ENCODE measurements around the gene SBNO2.

SBNO2 gene

GRCh38 chr19:1125601-1126467 is 48.2 kb downstream of the SBNO2 start:
- no peak overlapping the region for H3K4me3 ChIP-seq (ENCODE audit: low read depth, low read length)
- no peak for DNase-seq (ENCODE audit: low read depth)
- no peak for TF ChIP-seq CTCF (conservative IDR thresholded peaks at IDR 0.05; ENCODE audit: low read depth, low read length)

- no peak for DNase-seq (ENCODE audit: low read depth)
- no peak overlapping the region for H3K4me3 ChIP-seq (ENCODE audit: low read depth, low read length)
- TF ChIP-seq CTCF (conservative IDR thresholded peaks at IDR 0.05; ENCODE audit: low read depth, low read length) = peak; percentile 5
Observed at GRCh38 chr19:1123885-1124677, 50.0 kb downstream of the SBNO2 start.

- no peak for TF ChIP-seq CTCF (conservative IDR thresholded peaks at IDR 0.05; ENCODE audit: low read depth, low read length)
- no peak for DNase-seq (ENCODE audit: low read depth)
- no peak overlapping the region for H3K4me3 ChIP-seq (ENCODE audit: low read depth, low read length)
Observed at GRCh38 chr19:1123381-1123780, 50.7 kb downstream of the SBNO2 start.

GRCh38 chr19:1122972-1123363 is 51.1 kb downstream of the SBNO2 start:
- TF ChIP-seq CTCF (conservative IDR thresholded peaks at IDR 0.05; ENCODE audit: low read depth, low read length) = no peak
- H3K4me3 ChIP-seq (ENCODE audit: low read depth, low read length) = no peak overlapping the region
- peak; percentile 86 for DNase-seq (ENCODE audit: low read depth)

- no peak for TF ChIP-seq CTCF (conservative IDR thresholded peaks at IDR 0.05; ENCODE audit: low read depth, low read length)
- no peak overlapping the region for H3K4me3 ChIP-seq (ENCODE audit: low read depth, low read length)
- DNase-seq (ENCODE audit: low read depth) = no peak
Observed at GRCh38 chr19:1122021-1122971, 51.8 kb downstream of the SBNO2 start.

GRCh38 chr19:1121395-1121794 is 52.7 kb downstream of the SBNO2 start:
- TF ChIP-seq CTCF (conservative IDR thresholded peaks at IDR 0.05; ENCODE audit: low read depth, low read length) = no peak
- H3K4me3 ChIP-seq (ENCODE audit: low read depth, low read length) = no peak overlapping the region
- no peak for DNase-seq (ENCODE audit: low read depth)

Measured in choroid plexus epithelial cell (primary cell).